H1 (cell line): ENCODE results near the gene JADE1. TPM values are rescaled to one million over a fixed set of nuclear protein-coding genes. Genes with fewer than 3 reads are reported as not detected.

ENCODE experiments used
- CTCF ChIA-PET: fragments of 300-600 bp; sonication (Branson Sonifier 250); formaldehyde crosslinking; loops from one replicate; lab custom pipeline; 2021; ENCODE audit not compliant: partially characterized antibody; lab: Charles Lee
- POLR2A ChIA-PET: fragments of 300-600 bp; sonication (Branson Sonifier 250); formaldehyde crosslinking; loops from one replicate; lab custom pipeline; 2021; ENCODE audit warnings: inconsistent platforms; ENCODE audit not compliant: partially characterized antibody; lab: Charles Lee
- DNase-seq, 2 experiments: peaks; one replicate each; pipeline versions ENCODE4 v3.0.0 to v3.0.0-alpha.2; 2010 to 2022; ENCODE audit warnings: low spot score in 2 of 2, low read depth in 1 of 2, mixed read lengths in 1 of 2
- FAIRE-seq: peaks from 2 replicates; lab custom pipeline; 2011; peaks lifted over from hg19 to GRCh38; lab: Jason Lieb, UNC
- H2AFZ ChIP-seq: 2 replicates; pipeline ENCODE4 v1.8.1; 2012; ENCODE audit warnings: low read length, inconsistent platforms
- H2AK5ac ChIP-seq: 2 replicates; pipeline ENCODE4 v1.6.1; 2013; ENCODE audit warnings: low read depth, low read length
- H2BK120ac ChIP-seq: replicated peaks from 2 replicates; pipeline ENCODE3; 2013; ENCODE audit warnings: low read depth, low read length, inconsistent platforms
- H2BK12ac ChIP-seq: 2 replicates; pipeline ENCODE4 v1.6.1; 2013; ENCODE audit warnings: low read depth, low read length
- H2BK15ac ChIP-seq: 2 replicates; pipeline ENCODE4 v1.6.1; 2013; ENCODE audit warnings: low read length
- H2BK20ac ChIP-seq: 2 replicates; pipeline ENCODE4 v1.6.1; 2013; ENCODE audit warnings: low read length
- H2BK5ac ChIP-seq: 2 replicates; pipeline ENCODE4 v1.6.1; 2013; ENCODE audit warnings: low read depth, low read length
- H3K14ac ChIP-seq: 2 replicates; pipeline ENCODE4 v1.6.1; 2013; ENCODE audit warnings: inconsistent platforms; ENCODE audit not compliant: insufficient read length
- H3K18ac ChIP-seq: 2 replicates; pipeline ENCODE4 v1.6.1; 2013; ENCODE audit warnings: low read length; ENCODE audit errors: extremely low read depth
- H3K23ac ChIP-seq: 2 replicates; pipeline ENCODE4 v1.6.1; 2013; ENCODE audit warnings: inconsistent platforms; ENCODE audit not compliant: insufficient read length
- H3K23me2 ChIP-seq: 2 replicates; pipeline ENCODE4 v1.6.1; 2013; ENCODE audit warnings: low read depth, low read length
- H3K27ac ChIP-seq: 2 replicates; pipeline ENCODE4 v1.6.1; 2011; ENCODE audit warnings: low read depth, low read length, inconsistent platforms
- H3K27me3 ChIP-seq, 4 experiments: replicated peaks in 1 of 4; 1 replicate in 1 of 4; 2 replicates in 3 of 4; pipeline versions ENCODE4 v1.6.1 to v1.8.1; 2011 to 2013; ENCODE audit warnings: low read length in 3 of 4, mild to moderate bottlenecking in 3 of 4, inconsistent platforms in 2 of 4, mixed read lengths in 2 of 4, moderate library complexity in 1 of 4; ENCODE audit not compliant: control insufficient read depth in 3 of 4, insufficient read depth in 3 of 4; ENCODE audit errors: extremely low read depth in 1 of 4
- H3K36me3 ChIP-seq, 4 experiments: 2 replicates each; pipeline versions ENCODE4 v1.6.1 to v1.8.1; 2011 to 2013; ENCODE audit warnings: mild to moderate bottlenecking in 4 of 4, low read length in 3 of 4, moderate library complexity in 2 of 4, control low read depth in 1 of 4, inconsistent platforms in 1 of 4; ENCODE audit not compliant: insufficient read depth in 4 of 4, control insufficient read depth in 2 of 4
- H3K4ac ChIP-seq: replicated peaks from 2 replicates; pipeline ENCODE3; 2013; ENCODE audit warnings: low read length, low read depth, mixed read lengths, inconsistent platforms; ENCODE audit not compliant: insufficient read length
- H3K4me1 ChIP-seq, 4 experiments: replicated peaks in 1 of 4; 1 replicate in 1 of 4; 2 replicates in 3 of 4; pipeline versions ENCODE4 v1.6.1 to v1.8.1; 2011 to 2013; ENCODE audit warnings: low read length in 3 of 4, inconsistent platforms in 2 of 4, mixed read lengths in 1 of 4; ENCODE audit not compliant: insufficient read depth in 4 of 4, control insufficient read depth in 3 of 4
- H3K4me2 ChIP-seq, 2 experiments: 2 replicates each; pipeline versions ENCODE4 v1.6.1 to v1.8.1; 2011 to 2013; ENCODE audit warnings: low read depth in 2 of 2, low read length in 2 of 2, control low read depth in 1 of 2, inconsistent platforms in 1 of 2, mild to moderate bottlenecking in 1 of 2; ENCODE audit not compliant: insufficient read depth in 1 of 2
- H3K4me3 ChIP-seq, 4 experiments: fragments of 200-600, 300-600 bp in 1 of 4; sonication (generic), shearing (Covaris generic), sonication (Bioruptor Twin) in 1 of 4; 2 replicates each; pipeline versions ENCODE4 v1.5.1 to v1.8.1; 2011 to 2016; ENCODE audit warnings: low read length in 4 of 4, low read depth in 3 of 4, control low read depth in 2 of 4, inconsistent platforms in 2 of 4, mild to moderate bottlenecking in 2 of 4, mixed read lengths in 1 of 4, moderate library complexity in 1 of 4; ENCODE audit not compliant: insufficient read depth in 2 of 4; ENCODE audit errors: extremely low read depth in 1 of 4
- H3K56ac ChIP-seq: replicated peaks from 2 replicates; pipeline ENCODE3; 2013; ENCODE audit warnings: low read depth, mild to moderate bottlenecking, mixed read lengths, low read length, inconsistent platforms; ENCODE audit not compliant: insufficient read length
- H3K79me1 ChIP-seq: 2 replicates; pipeline ENCODE4 v1.6.1; 2013; ENCODE audit warnings: low read depth, low read length, control low read depth
- H3K79me2 ChIP-seq, 2 experiments: 2 replicates each; pipeline versions ENCODE4 v1.6.1 to v1.8.1; 2012 to 2013; ENCODE audit warnings: low read length in 2 of 2, mild to moderate bottlenecking in 2 of 2, inconsistent platforms in 1 of 2; ENCODE audit not compliant: insufficient read depth in 2 of 2, control insufficient read depth in 1 of 2
- H3K9ac ChIP-seq, 4 experiments: replicated peaks in 1 of 4; 1 replicate in 1 of 4; 2 replicates in 3 of 4; pipeline versions ENCODE4 v1.6.1 to v1.8.1; 2011 to 2013; ENCODE audit warnings: low read depth in 3 of 4, low read length in 3 of 4, control low read depth in 2 of 4, mild to moderate bottlenecking in 2 of 4, moderate library complexity in 2 of 4, inconsistent platforms in 1 of 4; ENCODE audit errors: extremely low read depth in 1 of 4
- H3K9me3 ChIP-seq, 2 experiments: 2 replicates each; pipeline versions ENCODE4 v1.6.1 to v1.8.1; 2012 to 2013; ENCODE audit warnings: mild to moderate bottlenecking in 2 of 2, moderate library complexity in 2 of 2, control low read depth in 1 of 2, inconsistent platforms in 1 of 2, low read depth in 1 of 2, low read length in 1 of 2, mixed read lengths in 1 of 2; ENCODE audit not compliant: insufficient read depth in 2 of 2
- H4K20me1 ChIP-seq, 2 experiments: replicated peaks in 1 of 2; 2 replicates each; pipeline versions ENCODE3 to v1.8.1; 2011 to 2013; ENCODE audit warnings: inconsistent platforms in 2 of 2, low read length in 2 of 2, mild to moderate bottlenecking in 1 of 2; ENCODE audit not compliant: insufficient read depth in 2 of 2, control insufficient read depth in 1 of 2
- H4K5ac ChIP-seq: 2 replicates; pipeline ENCODE4 v1.6.1; 2013; ENCODE audit warnings: low read length, low read depth, mixed read lengths, inconsistent platforms; ENCODE audit not compliant: insufficient read length
- H4K8ac ChIP-seq: 2 replicates; pipeline ENCODE4 v1.8.0; 2013; ENCODE audit warnings: mild to moderate bottlenecking, moderate library complexity, low read length, inconsistent platforms; ENCODE audit not compliant: insufficient read depth; ENCODE audit errors: extremely low read depth
- H4K91ac ChIP-seq: replicated peaks from 2 replicates; pipeline ENCODE3; 2013; ENCODE audit warnings: low read length, mixed read lengths, inconsistent platforms; ENCODE audit not compliant: insufficient read length
- E2F6 ChIP-seq: IDR thresholded peaks from 2 replicates; pipeline ENCODE4 v1.6.1; 2012; ENCODE audit warnings: inconsistent platforms
- WGBS, 2 experiments: shearing (Covaris generic) in 1 of 2; methylation state at CpG; one replicate each; pipeline versions ENCODE4 v1.1.6 to v1.1.7; 2013 to 2015; ENCODE audit warnings: low lambda C conversion rate in 2 of 2, mixed read lengths in 2 of 2, inconsistent platforms in 1 of 2, low coverage in 1 of 2, missing lambda C conversion rate in 1 of 2; ENCODE audit not compliant: insufficient replicate concordance in 2 of 2, insufficient coverage in 1 of 2, insufficient read length in 1 of 2; ENCODE audit errors: extremely low coverage in 1 of 2, missing lambda C conversion rate in 1 of 2; 5-methylcytosine and 5-hydroxymethylcytosine counted together
- polyA plus RNA-seq, 7 experiments: library from polyadenylated mRNA; depleted of rRNA in 3 of 7; stranded (reverse) in 5 of 7; unstranded in 2 of 7; fragments of >200 nt in 5 of 7; fragments of 200-250 nt in 2 of 7; gene quantifications; 1 replicate in 5 of 7; 2 replicates in 1 of 7; 4 replicates in 1 of 7; pipeline versions ENCODE4 v1.2.1 to v1.2.3, GENCODE V29; 2011 to 2013; ENCODE audit warnings: missing spikeins in 2 of 7, mixed read lengths in 2 of 7
- total RNA-seq: library from RNA; stranded (reverse); fragmentation: NEBNext Ultra II Directional; extraction: Animal tissue kit (Norgen Biotek cat#: 25700); gene quantifications from 2 replicates; pipeline ENCODE4 v1.2.1, GENCODE V29; 2021

JADE1 gene
- total and polyA plus RNA-seq, 2 of the 8 experiments (the other 6 are each of a cell fraction or from before 2014, with no cell fraction given), result 37.7 to 213 TPM

GRCh38 chr4:128823025-128823661 lies 13.6 kb downstream of the JADE1 start:
- WGBS, 2 experiments, result 67% methylated on average over 1 of the region's 1 CpG; no CpG with 5 or more reads in 1 of the 2 experiments
- H3K4me1 ChIP-seq, result peaks cover 6 to 37% (median 24%) of the 10 kb centered on the region in 4 experiments
- no peak overlapping the region for H3K18ac ChIP-seq
- H3K14ac ChIP-seq, result no peak overlapping the region
- peaks cover 48 to 70% of the 10 kb centered on the region in 2 experiments for H4K20me1 ChIP-seq
- H3K4ac ChIP-seq, result no peak overlapping the region
- H2AFZ ChIP-seq, result no peak overlapping the region
- no peak overlapping the region for H2BK120ac ChIP-seq
- H3K4me3 ChIP-seq, result no peak overlapping the region
- H3K23me2 ChIP-seq, result no peaks in the 10 kb centered on the region
- no peaks in the 10 kb centered on the region for H3K9me3 ChIP-seq
- no peak overlapping the region for H3K23ac ChIP-seq
- CTCF ChIA-PET, result interaction anchor here (0.6 to 2.7 kb wide), 3 partner anchors 11 to 249 kb away, joined by 3 to 11 read pairs (median 4); no protein-coding TSS in a partner anchor
- H3K79me2 ChIP-seq, result peaks cover 76 to 100% of the 10 kb centered on the region in 2 experiments
- no peak overlapping the region for H3K56ac ChIP-seq
- H4K8ac ChIP-seq, result no peak overlapping the region
- no peak overlapping the region for H2BK20ac ChIP-seq
- no peak overlapping the region for H2BK5ac ChIP-seq
- H2BK12ac ChIP-seq, result no peak overlapping the region
- no peak overlapping the region for H4K5ac ChIP-seq
- H4K91ac ChIP-seq, result no peak overlapping the region
- no peak overlapping the region for H3K4me2 ChIP-seq
- DNase-seq (no peak), FAIRE-seq (no peak)
- H2BK15ac ChIP-seq, result no peak overlapping the region
- no peaks in the 10 kb centered on the region for H3K79me1 ChIP-seq
- H3K27me3 ChIP-seq, result no peaks in the 10 kb centered on the region
- H3K36me3 ChIP-seq, result peaks cover 0 to 21% (median 4%) of the 10 kb centered on the region in 4 experiments; a peak in 4 of 8 replicates
- no peak overlapping the region for H3K9ac ChIP-seq
- H2AK5ac ChIP-seq, result no peak overlapping the region
- POLR2A ChIA-PET, result interaction anchor here (0.6 to 6.3 kb wide), 10 partner anchors 10 to 248 kb away, joined by 3 to 62 read pairs (median 5); partner anchors contain the start of gene JADE1
- H3K27ac ChIP-seq, result no peak overlapping the region
- no peak for TF ChIP-seq E2F6
